ENCODE measurements around the gene DNM1L.

- TF ChIP-seq CTCF (IDR thresholded peaks at IDR 0.05; ENCODE audit: borderline replicate concordance, extremely low read depth, low read length, poor library complexity, severe bottlenecking) (no peak), EZH2 (IDR thresholded peaks at IDR 0.05; ENCODE audit: borderline replicate concordance, low read depth, low read length, severe bottlenecking) (no peak)
Measured at GRCh38 chr12:32754111-32754510, 75.0 kb downstream of the DNM1L start.

Measured in DND-41 (cell line).